ENCODE results near the gene ATP2B1.

DNA sequence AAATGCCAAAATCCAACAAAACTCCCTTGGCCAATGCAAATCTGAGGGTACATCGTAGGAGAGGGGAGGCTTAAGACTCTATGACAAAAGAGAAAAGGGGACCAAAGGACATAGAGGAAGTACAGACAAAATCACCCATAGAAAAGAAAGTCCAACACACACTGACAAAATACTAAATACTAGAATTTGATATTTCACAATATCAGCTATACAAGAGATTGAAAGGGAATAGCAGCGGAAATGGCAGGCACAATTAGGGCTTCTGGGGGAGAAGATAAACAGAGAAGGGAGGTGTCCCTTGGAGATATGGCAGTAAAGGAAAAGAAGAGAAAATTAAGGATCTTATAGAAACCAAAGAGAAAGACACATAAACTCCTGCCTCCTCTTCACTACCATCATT lies 29.0 kb downstream of the ATP2B1 start:
- TF ChIP-seq, protein P1, sequence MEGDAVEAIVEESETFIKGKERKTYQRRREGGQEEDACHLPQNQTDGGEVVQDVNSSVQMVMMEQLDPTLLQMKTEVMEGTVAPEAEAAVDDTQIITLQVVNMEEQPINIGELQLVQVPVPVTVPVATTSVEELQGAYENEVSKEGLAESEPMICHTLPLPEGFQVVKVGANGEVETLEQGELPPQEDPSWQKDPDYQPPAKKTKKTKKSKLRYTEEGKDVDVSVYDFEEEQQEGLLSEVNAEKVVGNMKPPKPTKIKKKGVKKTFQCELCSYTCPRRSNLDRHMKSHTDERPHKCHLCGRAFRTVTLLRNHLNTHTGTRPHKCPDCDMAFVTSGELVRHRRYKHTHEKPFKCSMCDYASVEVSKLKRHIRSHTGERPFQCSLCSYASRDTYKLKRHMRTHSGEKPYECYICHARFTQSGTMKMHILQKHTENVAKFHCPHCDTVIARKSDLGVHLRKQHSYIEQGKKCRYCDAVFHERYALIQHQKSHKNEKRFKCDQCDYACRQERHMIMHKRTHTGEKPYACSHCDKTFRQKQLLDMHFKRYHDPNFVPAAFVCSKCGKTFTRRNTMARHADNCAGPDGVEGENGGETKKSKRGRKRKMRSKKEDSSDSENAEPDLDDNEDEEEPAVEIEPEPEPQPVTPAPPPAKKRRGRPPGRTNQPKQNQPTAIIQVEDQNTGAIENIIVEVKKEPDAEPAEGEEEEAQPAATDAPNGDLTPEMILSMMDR (IDR thresholded peaks at IDR 0.05; ENCODE audit: low read length) = no peak
- TF ChIP-seq EZH2 (IDR thresholded peaks at IDR 0.05; ENCODE audit: borderline replicate concordance, low read length) = no peak

Measured in OCI-LY1 (cell line).